Liver (tissue), 9 donors: ENCODE results near the gene PLPPR5. TPM values are rescaled to one million over a fixed set of nuclear protein-coding genes. Genes with fewer than 3 reads are reported as not detected.
"Not testable (repeated sequence)": the region's sequence is repeated elsewhere in the genome, so short reads cannot be mapped to it uniquely, and the experiment has no call there.

Experiments
- DNase-seq: peaks from one replicate; pipeline ENCODE4 v3.0.0-alpha.2; 2017; ENCODE audit warnings: low spot score
- H3K27ac ChIP-seq, 2 donors: one replicate each; pipeline ENCODE4 v1.7.0; 2013; ENCODE audit warnings: inconsistent platforms in 2 of 2, low read length in 2 of 2, control low read depth in 1 of 2, low read depth in 1 of 2, mild to moderate bottlenecking in 1 of 2
- H3K27me3 ChIP-seq, 4 donors: one replicate each; pipeline versions ENCODE4 v1.6.1 to v1.7.0; 2013; ENCODE audit warnings: low read length in 3 of 4, inconsistent platforms in 1 of 4, mild to moderate bottlenecking in 1 of 4, moderate library complexity in 1 of 4; ENCODE audit not compliant: control insufficient read depth in 4 of 4, insufficient read depth in 4 of 4
- H3K36me3 ChIP-seq, 4 donors: one replicate each; pipeline versions ENCODE4 v1.6.1 to v1.7.0; 2013; ENCODE audit warnings: low read length in 3 of 4, mild to moderate bottlenecking in 3 of 4, low read depth in 1 of 4, moderate library complexity in 1 of 4; ENCODE audit not compliant: control insufficient read depth in 4 of 4, insufficient read depth in 3 of 4
- H3K4me1 ChIP-seq, 4 donors: one replicate each; pipeline versions ENCODE4 v1.6.1 to v1.7.0; 2013; ENCODE audit warnings: low read length in 3 of 4, mild to moderate bottlenecking in 3 of 4, moderate library complexity in 1 of 4; ENCODE audit not compliant: control insufficient read depth in 4 of 4, insufficient read depth in 4 of 4
- H3K4me3 ChIP-seq, 3 donors: one replicate each; pipeline versions ENCODE4 v1.6.1 to v1.7.0; 2013; ENCODE audit warnings: low read length in 3 of 3, control low read depth in 1 of 3, low read depth in 1 of 3, mild to moderate bottlenecking in 1 of 3
- H3K9ac ChIP-seq, 2 donors: one replicate each; pipeline ENCODE4 v1.7.0; 2013; ENCODE audit warnings: low read length in 2 of 2, mild to moderate bottlenecking in 2 of 2, moderate library complexity in 2 of 2, control low read depth in 1 of 2, low read depth in 1 of 2
- H3K9me3 ChIP-seq, 4 donors: one replicate each; pipeline versions ENCODE4 v1.6.1 to v1.7.0; 2013; ENCODE audit warnings: low read length in 3 of 4; ENCODE audit not compliant: control insufficient read depth in 4 of 4
- CTCF ChIP-seq: fragments of 150-350 bp; IDR thresholded peaks from 2 replicates; pipeline ENCODE4 v1.5.1; 2017; ENCODE audit warnings: improper control_type of control experiment, low read depth, low read length; ENCODE audit not compliant: missing input control
- EGR1 ChIP-seq, 2 donors: IDR thresholded peaks; 2 replicates each; pipeline ENCODE4 v1.6.1; 2016 to 2018; ENCODE audit warnings: antibody characterized with exemption in 2 of 2, low read depth in 2 of 2
- FOXA1 ChIP-seq: IDR thresholded peaks from 2 replicates; pipeline ENCODE4 v1.6.1; 2016; ENCODE audit warnings: antibody characterized with exemption
- FOXA2 ChIP-seq: IDR thresholded peaks from 2 replicates; pipeline ENCODE4 v1.6.1; 2016; ENCODE audit warnings: antibody characterized with exemption
- GABPA ChIP-seq, 2 donors: IDR thresholded peaks in 1 of 2; conservative IDR thresholded peaks in 1 of 2; 2 replicates each; pipeline ENCODE4 v1.6.1; 2016; ENCODE audit warnings: antibody characterized with exemption in 2 of 2, mild to moderate bottlenecking in 1 of 2, moderate library complexity in 1 of 2
- HNF4A ChIP-seq, 2 donors: conservative IDR thresholded peaks; 2 replicates each; pipeline ENCODE4 v1.6.1; 2016; ENCODE audit warnings: antibody characterized with exemption in 2 of 2, mild to moderate bottlenecking in 2 of 2
- HNF4G ChIP-seq: IDR thresholded peaks from 2 replicates; pipeline ENCODE4 v1.6.1; 2016; ENCODE audit warnings: antibody characterized with exemption
- JUND ChIP-seq, 2 donors: IDR thresholded peaks; 2 replicates each; pipeline ENCODE4 v1.6.1; 2016; ENCODE audit warnings: antibody characterized with exemption in 2 of 2
- MAX ChIP-seq: IDR thresholded peaks from 2 replicates; pipeline ENCODE4 v1.6.1; 2016; ENCODE audit warnings: antibody characterized with exemption
- NR2F2 ChIP-seq: IDR thresholded peaks from 2 replicates; pipeline ENCODE4 v1.6.1; 2016; ENCODE audit warnings: antibody characterized with exemption
- RAD21 ChIP-seq, 2 donors: IDR thresholded peaks; 2 replicates each; pipeline ENCODE4 v1.6.1; 2016; ENCODE audit warnings: antibody characterized with exemption in 2 of 2, mild to moderate bottlenecking in 2 of 2
- REST ChIP-seq: IDR thresholded peaks from 2 replicates; pipeline ENCODE4 v1.6.1; 2016; ENCODE audit warnings: antibody characterized with exemption, mild to moderate bottlenecking
- RXRA ChIP-seq, 2 donors: IDR thresholded peaks; 2 replicates each; pipeline ENCODE4 v1.6.1; 2017 to 2018; ENCODE audit warnings: antibody characterized with exemption in 2 of 2, mild to moderate bottlenecking in 1 of 2
- SP1 ChIP-seq: IDR thresholded peaks from 2 replicates; pipeline ENCODE4 v1.6.1; 2018; ENCODE audit warnings: antibody characterized with exemption, mild to moderate bottlenecking
- TAF1 ChIP-seq: conservative IDR thresholded peaks from 2 replicates; pipeline ENCODE4 v1.6.1; 2016; ENCODE audit warnings: antibody characterized with exemption, mild to moderate bottlenecking
- YY1 ChIP-seq: IDR thresholded peaks from 2 replicates; pipeline ENCODE4 v1.6.1; 2016; ENCODE audit warnings: antibody characterized with exemption, mild to moderate bottlenecking
- ZBTB33 ChIP-seq: IDR thresholded peaks from 2 replicates; pipeline ENCODE4 v1.6.1; 2016; ENCODE audit warnings: antibody characterized with exemption
- WGBS: extraction: QIAGEN DNeasy Blood & Tissue Kit; methylation state at CpG from one replicate; pipeline ENCODE4 v1.1.7; 2013; 5-methylcytosine and 5-hydroxymethylcytosine counted together
- polyA plus RNA-seq, 2 donors: library from polyadenylated mRNA; stranded (reverse) in 1 of 2; unstranded in 1 of 2; fragments of 200-250 nt in 1 of 2; fragments of >200 nt in 1 of 2; fragmentation: Nextera tagmentation in 1 of 2; extraction: Ambion mirVana in 1 of 2; gene quantifications; one replicate each; pipeline versions ENCODE4 v1.2.1 to v1.2.3, GENCODE V29; 2013 to 2015
- total RNA-seq, 2 donors: library from RNA; depleted of rRNA; stranded (reverse); fragments of >200 nt; gene quantifications; one replicate each; pipeline ENCODE4 v1.2.3, GENCODE V29; 2014
- TF ChIP-seq, protein P1 (sequence below): IDR thresholded peaks from 2 replicates; pipeline ENCODE4 v1.6.1; 2016; ENCODE audit warnings: antibody characterized with exemption
- donor health status: healthy.
- donor health status: healthy.
- donor health status: healthy.
- donor health status: healthy.
- donor health status: healthy.

The PLPPR5 gene
- total and polyA plus RNA-seq, 4 donors = not detected

DNA sequence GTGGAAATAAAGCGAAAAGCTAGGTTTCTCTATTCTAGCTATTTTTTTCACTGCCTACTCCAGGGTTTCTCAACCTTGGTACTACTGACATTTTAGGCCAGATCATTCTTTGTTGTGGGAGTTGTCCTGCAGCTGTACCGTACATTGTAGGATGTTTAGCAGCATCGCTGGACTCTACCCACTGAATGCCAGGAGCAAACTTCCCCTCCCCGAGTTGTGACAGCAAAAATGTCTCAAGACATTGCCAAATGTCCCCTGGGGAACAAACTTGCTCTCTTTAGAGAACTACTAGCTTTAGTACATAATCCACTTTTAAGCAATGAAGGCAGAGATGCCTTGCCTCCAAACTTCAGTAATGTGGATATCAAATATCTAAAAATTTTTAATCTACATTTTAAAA lies 122.8 kb downstream of the PLPPR5 start:
- H3K27me3 ChIP-seq = no peaks in the 10 kb centered on the region
- no peak for TF ChIP-seq JUND (IDR thresholded peaks at IDR 0.05)
- TF ChIP-seq EGR1 (IDR thresholded peaks at IDR 0.05; ENCODE audit: low read depth in 2 of 2) = no peak
- TF ChIP-seq, protein P1, sequence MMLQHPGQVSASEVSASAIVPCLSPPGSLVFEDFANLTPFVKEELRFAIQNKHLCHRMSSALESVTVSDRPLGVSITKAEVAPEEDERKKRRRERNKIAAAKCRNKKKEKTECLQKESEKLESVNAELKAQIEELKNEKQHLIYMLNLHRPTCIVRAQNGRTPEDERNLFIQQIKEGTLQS = no peak
- TF ChIP-seq ZBTB33 = no peak
- TF ChIP-seq FOXA1 = no peak
- no peak for TF ChIP-seq SP1
- no peak for TF ChIP-seq YY1
- TF ChIP-seq RXRA (IDR thresholded peaks at IDR 0.05) = no peak
- TF ChIP-seq HNF4G = no peak
- no peak for TF ChIP-seq GABPA (IDR thresholded peaks at IDR 0.05 in 1 of 2, conservative IDR thresholded peaks at IDR 0.05 in 1 of 2)
- TF ChIP-seq RAD21 (IDR thresholded peaks at IDR 0.05) = no peak
- no peak for TF ChIP-seq TAF1
- TF ChIP-seq REST = no peak
- TF ChIP-seq HNF4A (conservative IDR thresholded peaks at IDR 0.05) = no peak
- no peaks in the 10 kb centered on the region for H3K36me3 ChIP-seq
- WGBS = 87% methylated on average over 4 of the region's 4 CpGs
- no peaks in the 10 kb centered on the region for H3K4me1 ChIP-seq
- no peak for DNase-seq
- no peak overlapping the region for H3K9ac ChIP-seq
- H3K27ac ChIP-seq = no peak overlapping the region
- H3K4me3 ChIP-seq = no peak overlapping the region
- H3K9me3 ChIP-seq = peaks cover 0 to 3% (median 0%) of the 10 kb centered on the region in 4 donors

GRCh38 chr1:98881234-98881633 lies 123.4 kb downstream of the PLPPR5 start:
- WGBS = 94% methylated on average over 11 of the region's 11 CpGs
- H3K9ac ChIP-seq, H3K4me1 ChIP-seq, H3K27ac ChIP-seq, H3K36me3 ChIP-seq, H3K9me3 ChIP-seq, H3K27me3 ChIP-seq, DNase-seq, H3K4me3 ChIP-seq: not testable (repeated sequence)

GRCh38 chr1:98874828-98875227 lies 129.8 kb downstream of the PLPPR5 start:
- no peak for TF ChIP-seq EGR1 (IDR thresholded peaks at IDR 0.05; ENCODE audit: low read depth in 2 of 2)
- no peak for TF ChIP-seq HNF4A (conservative IDR thresholded peaks at IDR 0.05)
- TF ChIP-seq RAD21 (IDR thresholded peaks at IDR 0.05) = no peak
- TF ChIP-seq, protein P1 = no peak
- no peak for TF ChIP-seq CTCF
- no peak for TF ChIP-seq TAF1
- TF ChIP-seq GABPA (IDR thresholded peaks at IDR 0.05 in 1 of 2, conservative IDR thresholded peaks at IDR 0.05 in 1 of 2) = no peak
- no peak for TF ChIP-seq NR2F2
- no peak for TF ChIP-seq ZBTB33
- no peak for TF ChIP-seq MAX
- no peak for TF ChIP-seq RXRA (IDR thresholded peaks at IDR 0.05)
- no peak for TF ChIP-seq FOXA1
- no peak for TF ChIP-seq FOXA2
- Histone ChIP-seq H3K4me3 (no peak overlapping the region), H3K9ac (no peak overlapping the region), H3K27me3 (no peaks in the 10 kb centered on the region), H3K27ac (no peak overlapping the region), H3K36me3 (no peaks in the 10 kb centered on the region), H3K9me3 (no peaks in the 10 kb centered on the region), H3K4me1 (no peaks in the 10 kb centered on the region)
- DNase-seq = no peak
- 89% methylated on average over 2 of the region's 2 CpGs for whole genome bisulfite sequencing
